HG03280 (cell line): Measurements from ENCODE around the gene ST8SIA6.
A peak's percentile ranks its signal among the peaks of the same experiment; 100 is the strongest.
"Not testable (repeated sequence)": the region's sequence is repeated elsewhere in the genome, so short reads cannot be mapped to it uniquely, and the experiment has no call there.

Source experiments
- ATAC-seq: cut with Tn5 transposase; IDR thresholded peaks from one replicate; pipeline ENCODE4 v1.9.1; 2021; ENCODE audit warnings: mild to moderate bottlenecking, moderate library complexity; ENCODE audit not compliant: unreplicated experiment

The ST8SIA6 gene

DNA sequence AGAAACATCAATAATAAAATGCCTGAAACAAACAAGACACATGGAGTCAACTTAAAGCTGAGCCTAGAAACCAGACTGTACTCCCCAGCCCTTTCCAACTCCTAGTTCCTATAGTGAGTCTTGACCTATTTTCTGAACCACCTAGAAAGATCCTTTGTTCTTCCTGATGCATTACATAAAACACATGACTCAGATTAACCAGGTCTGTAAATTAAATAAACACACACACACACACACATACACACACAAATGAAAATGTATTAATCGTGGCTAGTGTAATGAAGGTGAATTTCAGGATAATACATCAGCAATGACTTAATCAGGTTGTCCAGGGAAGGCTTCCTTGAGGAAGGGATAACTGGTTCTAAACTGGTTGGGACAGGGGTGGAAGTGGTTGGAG is 104.7 kb downstream of the ST8SIA6 start:
- no peak for ATAC-seq

DNA sequence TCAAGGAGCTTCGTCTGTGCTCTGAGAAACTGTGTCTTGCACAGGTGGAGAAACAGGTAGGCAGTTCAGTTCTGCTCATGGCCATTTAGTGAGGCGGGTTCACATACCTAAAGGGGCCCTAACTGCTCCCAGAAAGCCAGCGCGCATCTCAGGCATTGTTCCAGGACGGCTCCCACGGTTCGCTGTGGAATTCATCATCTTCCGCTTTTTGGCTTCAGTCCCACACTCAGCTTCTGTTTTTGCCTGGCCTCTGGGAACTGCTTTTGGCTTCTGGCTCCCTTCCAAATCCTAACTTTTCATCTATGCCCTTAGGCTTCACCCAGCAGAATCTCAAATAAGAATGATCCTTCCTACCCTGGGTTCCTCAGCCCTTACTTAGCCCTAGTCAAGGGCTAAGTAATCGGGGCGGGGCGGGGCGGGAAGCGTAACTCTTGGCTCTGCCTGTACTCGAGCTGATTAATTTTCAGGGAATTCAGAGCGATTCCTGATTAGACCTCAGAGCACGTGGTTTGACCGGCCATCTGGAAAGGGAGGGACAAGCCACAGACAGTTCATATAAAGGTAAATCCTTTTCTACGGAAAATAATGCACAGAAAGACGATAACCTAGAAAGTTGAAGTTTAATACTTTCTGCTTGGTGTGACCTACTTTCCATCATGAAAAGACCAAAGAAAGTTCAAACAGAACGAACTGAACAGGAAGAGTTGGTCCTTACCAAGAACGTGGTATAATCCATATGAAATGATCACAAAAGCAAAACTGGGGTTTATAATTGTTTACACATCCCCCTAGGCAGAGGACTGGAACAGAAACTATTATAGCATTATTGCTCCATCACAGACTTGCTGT is 105.7 kb downstream of the ST8SIA6 start:
- ATAC-seq, result no peak

DNA sequence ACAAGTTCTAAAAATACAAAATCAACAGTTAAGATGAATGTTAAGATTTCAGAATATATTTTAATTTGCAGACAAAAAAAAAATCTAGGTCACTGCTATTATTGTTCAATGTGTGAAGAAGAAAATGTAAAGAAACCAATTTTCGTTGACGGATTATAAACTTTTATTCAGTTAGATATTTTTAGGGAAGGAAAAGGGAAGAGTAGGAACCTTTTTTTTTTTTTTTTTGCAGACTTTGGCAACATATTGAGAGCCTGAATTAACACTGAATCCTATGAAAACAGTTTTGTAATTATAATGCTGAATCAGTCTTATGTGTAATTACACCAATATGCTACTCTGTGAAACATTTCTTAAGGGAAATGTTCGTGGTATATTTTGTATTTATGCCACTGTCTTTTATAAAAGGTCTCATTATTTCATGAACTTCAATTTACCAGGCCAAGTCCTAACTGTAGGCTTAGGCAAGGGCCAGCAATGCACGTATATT is 106.3 kb downstream of the ST8SIA6 start:
- ATAC-seq, result no peak

DNA sequence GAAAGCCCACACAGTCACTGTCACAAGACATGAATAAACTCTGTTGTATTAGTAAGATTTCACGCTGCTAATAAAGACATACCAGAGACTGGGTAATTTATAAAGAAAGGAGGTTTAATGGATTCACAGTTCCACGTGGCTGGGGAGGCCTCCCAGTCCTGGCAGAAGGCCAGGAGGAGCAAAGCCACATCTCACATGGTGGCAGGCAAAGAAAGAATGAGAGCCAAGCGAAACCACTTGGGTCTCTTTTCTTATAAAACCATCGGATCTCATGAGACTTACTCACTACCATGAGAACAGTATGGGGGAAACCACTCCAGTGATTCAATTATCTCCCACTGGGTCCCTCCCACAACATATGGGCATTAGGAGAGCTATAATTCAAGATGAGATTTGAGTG is 110.2 kb downstream of the ST8SIA6 start:
- no peak for ATAC-seq

DNA sequence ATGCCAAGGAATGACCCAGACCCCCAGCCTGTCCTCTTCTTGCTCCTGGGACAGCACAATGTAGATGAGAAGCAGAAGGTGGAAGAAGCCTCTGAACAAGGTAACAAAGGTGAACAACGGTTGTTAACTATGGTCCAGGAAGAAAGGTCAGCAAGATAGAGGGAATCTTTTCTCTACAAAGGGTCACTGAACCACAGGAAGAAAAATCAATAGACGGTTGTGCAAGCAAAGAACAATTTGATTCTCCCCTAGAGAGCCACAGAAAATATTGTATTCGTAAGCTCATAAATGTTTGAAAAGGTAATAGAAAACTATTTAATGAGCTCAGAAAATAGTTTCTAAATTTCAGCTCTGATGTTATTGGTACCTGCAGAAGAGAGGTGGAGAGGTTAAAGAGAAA is 111.3 kb downstream of the ST8SIA6 start:
- no peak for ATAC-seq

DNA sequence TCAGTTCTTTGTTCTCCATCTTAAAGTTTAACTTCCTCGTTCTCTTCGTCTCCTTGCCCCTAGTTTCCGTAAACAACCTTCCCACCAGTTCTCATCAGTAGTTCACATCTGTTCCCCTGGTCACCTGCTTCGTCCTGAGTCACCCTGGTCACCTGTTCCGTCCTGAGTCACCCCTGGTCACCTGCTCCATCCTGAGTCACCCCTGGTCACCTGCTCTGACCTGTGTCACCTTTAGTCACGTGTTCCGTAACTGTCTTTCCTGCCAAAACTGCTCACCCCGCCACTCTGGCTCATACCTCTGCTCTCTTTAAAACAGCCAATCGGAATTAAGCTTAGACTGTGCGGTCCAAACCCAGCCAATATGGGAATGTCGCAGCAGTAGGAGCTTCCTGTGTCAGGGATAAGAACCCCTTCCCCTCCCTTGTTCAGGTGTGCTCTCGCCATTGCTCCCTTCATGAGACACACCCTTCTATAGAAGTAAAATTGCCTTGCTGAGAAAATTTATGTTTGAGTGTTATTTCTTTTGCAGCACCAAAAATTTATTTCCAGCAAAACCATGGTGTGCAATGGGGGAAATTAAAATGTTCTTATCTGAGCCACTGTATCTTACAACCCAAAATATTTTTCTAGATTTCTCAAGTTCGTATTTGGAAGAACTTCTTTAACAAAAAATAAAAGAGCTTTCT is 114.1 kb downstream of the ST8SIA6 start:
- ATAC-seq, result no peak

DNA sequence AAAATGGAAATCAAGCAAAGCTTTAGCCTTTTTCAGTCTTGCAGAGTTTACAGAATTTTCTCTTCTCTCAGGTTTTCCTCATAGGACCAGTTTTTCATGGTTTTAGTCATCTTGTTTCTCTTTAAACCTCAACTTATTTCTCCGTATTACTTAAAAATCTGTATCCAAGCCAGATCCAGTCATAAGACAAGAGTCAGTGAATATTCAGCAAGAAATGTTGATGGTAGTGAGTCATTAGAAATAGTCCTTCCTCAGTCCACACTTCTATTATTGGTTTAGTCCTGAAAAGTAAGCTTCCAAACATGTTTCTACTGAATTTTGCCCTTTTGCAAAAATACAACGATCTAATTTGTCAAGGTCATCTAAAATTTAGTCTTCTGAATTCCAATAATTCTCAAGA is 119.3 kb downstream of the ST8SIA6 start:
- ATAC-seq, result no peak

DNA sequence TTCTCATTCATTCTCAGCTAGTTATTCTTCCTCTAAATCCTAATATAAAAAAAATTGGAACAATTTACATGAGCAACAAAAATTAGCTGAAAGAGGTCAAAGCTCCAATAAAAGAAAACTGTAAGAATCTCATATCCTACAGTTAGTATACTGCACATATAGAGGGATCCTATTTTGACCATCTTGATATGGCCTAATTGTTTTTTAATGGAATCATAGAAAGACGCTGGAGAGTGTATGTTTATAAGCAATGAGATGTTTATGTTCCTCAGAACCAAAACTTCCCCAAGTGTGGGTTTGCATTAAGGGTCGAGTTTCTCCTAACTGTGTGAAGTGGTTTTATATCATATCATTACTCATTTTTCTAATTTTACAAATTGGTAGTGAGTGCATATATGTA is 123.9 kb downstream of the ST8SIA6 start:
- ATAC-seq, result no peak

DNA sequence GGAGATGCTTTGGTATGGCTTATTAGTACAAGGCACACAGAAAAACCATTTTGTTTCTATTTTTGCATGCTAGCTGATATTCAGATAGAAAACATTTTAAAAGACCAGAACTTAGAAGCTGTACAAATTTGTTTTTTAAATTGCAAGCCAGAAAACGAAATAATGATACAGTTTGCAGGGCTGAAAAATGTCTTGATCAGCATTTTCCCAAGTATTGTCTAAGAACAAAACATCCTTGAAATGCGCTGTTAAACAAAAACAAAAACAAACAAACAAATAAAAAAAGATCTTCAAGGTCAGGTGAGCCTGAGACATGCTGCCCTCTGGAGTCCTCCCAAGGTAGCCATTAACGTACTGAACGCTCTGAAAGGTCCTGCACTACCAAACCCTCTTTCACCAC is 128.0 kb downstream of the ST8SIA6 start:
- no peak for ATAC-seq

DNA sequence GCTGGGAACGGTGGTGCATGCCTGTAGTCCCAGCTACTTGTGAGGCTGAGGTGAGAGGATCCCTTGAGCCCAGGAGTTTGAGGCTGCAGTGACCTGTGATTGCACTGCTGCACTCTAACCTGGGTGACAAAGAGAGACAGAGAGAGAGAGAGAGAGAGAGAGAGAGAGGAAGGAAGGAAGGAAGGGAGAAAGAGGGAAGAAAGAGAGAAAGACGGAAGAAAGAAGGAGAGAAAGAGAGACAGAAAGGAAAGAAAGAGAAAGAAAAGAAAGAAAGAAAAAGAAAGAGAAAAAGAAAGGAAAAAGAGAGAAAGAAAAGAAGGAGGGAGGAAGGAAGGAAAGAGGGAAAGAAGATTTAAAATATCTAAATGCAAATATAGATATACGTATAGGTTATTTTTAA is 132.4 kb downstream of the ST8SIA6 start:
- not testable (repeated sequence) for ATAC-seq

DNA sequence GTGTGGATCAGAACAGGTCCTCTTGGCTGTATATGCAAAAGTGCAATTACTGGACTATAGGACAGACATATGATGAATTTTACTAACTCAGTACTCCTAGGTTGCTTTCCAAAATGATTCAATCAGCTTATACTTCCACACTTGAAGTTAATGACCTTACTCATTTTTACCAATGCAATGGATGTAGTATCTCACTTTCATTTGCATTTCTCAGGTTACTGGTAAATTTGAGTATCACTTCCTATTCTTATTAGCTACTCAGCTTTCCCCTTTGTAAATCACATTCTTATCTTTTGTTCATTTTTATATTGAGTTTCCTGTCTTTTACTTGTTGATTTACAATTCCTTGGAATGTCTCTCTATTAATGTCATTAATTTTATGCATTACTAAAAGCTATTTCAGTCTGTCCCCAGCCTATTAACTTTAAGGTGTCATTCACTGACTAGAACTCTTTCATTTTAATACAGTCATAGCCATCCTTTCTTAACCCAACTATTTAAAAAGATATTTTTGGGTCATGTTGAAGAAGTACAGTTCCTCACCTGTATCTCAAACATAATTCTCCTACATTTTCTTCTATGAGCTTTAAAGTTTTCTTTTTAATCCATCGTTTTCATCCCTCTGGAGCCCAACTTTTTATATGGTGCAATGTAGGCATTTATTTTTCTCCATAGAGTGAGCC is 137.8 kb downstream of the ST8SIA6 start:
- peak; percentile 91 for ATAC-seq

DNA sequence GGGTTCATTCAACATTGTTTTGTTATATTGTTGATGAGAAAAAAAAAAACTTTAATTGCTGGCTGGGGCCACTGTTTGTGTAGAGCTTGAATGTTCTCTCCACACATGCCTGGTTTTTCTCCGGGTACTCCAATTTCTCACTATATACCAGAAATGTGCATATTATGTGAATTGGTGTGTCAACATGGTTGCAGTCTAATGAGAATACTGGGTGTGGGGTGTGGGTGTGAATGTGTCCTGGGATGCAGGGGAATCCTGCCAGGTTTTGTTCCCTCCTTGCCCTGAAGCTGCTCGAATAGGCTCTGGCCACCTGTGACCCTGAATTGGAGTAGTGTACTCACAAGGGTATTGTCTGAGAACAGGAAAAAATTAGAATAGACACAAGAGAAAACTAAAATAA is 145.0 kb downstream of the ST8SIA6 start:
- ATAC-seq, result no peak

DNA sequence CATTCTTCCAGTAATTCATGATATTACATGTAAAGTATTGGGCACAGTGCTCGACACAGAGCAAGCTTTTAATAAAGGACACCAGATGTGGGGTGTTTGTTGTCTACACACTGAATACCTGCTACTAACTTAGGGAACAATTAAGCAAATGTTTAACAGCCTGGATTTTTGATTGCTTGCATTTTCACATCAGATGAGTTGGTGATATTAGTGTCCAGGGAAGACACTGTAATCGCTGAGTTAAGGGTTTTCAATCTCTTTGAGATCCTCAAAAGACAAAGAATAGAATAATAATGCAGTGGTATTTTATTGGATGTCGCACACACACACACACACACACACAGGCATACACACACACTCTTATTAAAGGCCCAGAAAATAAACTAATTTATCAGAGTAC is 147.3 kb downstream of the ST8SIA6 start:
- no peak for ATAC-seq

DNA sequence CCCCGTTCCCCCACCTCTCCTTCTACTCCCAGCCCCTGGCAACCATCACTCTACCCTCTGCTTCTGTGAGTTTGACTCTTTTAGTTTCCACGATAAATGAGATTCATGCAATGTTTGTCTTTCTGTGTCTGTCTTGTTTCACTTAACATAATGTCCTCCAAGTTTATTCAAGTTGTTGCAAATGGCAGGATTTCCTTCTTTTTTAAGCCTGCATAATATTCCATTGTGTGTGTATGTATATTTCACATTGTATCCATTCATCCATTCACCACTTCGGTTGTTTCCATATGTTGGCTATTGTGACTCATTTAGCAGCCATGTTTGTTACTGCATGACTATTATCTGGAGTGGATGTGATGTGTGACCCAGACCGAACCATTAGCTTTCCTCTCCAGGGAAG is 162.0 kb downstream of the ST8SIA6 start:
- ATAC-seq, result no peak

DNA sequence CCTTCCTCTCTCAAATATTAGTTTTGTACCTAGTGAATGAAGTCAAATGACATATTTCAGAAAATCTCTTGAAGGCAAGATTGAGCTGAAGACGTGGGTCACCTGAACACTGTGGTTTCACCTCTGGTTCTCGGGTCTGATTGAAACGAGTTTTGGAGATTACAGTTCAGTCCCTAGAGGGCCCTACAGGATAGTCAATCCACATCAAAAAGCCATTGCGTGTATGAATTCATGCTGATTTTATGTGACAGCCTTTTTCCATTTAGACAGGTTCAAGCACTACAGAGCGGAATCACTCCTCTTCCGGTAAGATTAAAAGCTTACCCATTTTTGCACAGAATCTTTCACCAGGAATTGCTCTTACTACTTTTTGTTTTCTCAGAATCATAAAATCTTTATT is 164.2 kb downstream of the ST8SIA6 start:
- no peak for ATAC-seq

DNA sequence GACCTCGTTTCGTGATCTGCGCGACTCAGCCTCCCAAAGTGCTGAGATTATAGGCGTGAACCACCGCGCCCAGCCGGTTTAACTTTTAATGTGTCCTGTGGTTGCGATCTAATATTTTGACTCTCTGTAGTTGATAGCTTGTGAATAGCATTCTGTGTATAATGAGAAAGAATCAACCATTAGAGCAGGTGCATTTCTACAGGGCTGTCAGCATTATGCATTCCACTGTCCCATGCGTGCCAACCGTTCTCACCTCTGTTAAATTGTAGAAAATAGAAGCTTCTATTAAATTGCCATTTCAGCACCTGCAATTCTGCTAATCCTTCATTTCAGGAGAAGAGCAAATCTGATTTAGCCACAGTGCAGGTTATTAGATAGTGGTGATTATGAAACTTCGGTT is 164.6 kb downstream of the ST8SIA6 start:
- no peak for ATAC-seq

DNA sequence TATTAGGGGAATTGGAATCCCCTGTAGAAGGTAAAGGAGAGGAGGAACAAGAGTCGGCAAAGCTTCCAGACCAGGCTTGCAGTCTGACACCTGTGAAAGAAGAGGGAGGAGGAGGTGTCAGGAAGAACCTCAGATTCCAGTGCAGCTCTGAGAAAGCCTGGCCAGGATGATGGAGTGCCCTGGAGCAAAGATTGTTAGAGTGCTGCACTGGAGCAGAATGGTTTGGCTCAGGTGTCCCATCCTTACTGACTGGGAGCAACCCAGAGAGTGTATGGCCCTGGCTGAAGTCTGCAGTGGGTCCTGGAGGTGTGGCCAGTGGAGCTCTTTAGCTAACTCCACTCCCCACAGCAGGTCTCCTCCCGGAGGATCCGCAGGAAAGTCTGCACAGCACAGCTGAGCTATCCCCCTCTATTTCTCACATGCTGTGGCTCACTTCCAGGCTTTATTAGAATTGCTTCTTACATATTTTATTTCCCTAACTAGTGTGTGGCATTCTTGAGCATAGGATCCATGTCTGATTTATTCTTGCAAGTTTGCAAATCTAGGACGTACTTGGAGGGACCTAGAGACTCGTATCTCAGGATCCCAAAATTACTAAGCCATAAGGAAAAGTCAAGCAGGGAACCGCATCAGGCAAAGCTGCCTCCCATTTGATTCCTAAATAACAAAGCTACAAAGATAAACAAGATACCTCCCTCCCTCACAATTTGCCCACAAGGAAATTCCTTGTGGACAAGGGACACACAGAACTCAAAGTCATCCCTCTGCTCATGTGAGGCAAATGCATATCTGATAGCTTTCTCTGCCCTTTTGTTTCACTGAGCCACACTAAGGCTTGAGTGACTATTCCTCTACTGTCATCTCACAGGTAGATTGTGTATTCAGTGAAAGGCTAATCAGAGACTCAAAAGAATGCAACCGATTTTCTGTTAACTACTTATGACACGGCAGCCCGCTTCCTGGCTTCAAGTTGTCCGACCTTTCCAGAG is 167.5 kb downstream of the ST8SIA6 start:
- no peak for ATAC-seq

DNA sequence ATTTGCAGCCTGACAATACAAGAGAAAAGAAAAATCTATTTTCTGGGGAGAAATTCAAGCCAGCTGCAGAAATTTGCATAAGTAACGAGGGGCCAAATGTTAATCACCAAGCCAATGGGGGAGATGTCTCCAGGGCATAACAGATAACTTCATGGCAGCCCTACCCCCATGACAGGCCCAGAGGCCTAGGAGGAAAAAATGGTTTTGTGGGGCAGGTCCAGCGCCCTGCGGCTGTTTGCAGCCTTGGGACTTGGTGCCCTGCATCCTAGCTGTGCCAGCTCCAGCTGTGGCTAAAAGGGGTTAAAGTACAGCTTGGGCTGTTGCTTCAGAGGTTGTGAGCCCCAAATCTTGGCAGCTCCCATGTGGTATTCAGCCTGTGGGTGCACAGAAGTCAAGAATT is 172.1 kb downstream of the ST8SIA6 start:
- no peak for ATAC-seq

DNA sequence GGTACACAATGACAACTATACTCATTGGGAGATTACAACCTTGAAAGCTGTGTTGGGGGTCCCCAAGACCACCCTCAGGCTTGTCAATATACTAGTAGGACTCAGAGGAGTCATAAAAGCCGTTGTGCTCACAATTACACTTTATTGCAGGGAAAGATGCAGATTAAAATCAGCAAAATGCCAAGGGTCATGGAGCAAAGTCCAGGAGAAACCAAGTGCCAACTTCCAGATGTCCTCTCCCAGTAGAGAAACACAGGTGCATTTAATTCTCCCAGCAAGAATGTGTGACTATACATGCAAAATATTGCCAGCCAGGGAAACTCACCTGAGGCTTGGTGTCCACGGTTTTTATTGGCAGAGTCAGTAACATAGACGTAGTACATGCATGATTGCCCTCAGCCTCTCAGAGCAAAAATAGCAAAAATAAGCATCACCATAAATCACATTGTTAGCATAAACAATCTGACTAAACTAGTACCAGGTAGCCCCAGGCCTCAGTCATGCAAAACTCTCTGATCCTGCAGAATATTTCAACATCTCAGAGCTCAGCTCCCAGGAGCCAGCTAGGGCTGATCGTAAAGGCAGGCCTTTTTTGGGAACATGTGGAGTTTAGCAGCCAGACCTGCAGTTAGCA is 175.7 kb downstream of the ST8SIA6 start:
- no peak for ATAC-seq

DNA sequence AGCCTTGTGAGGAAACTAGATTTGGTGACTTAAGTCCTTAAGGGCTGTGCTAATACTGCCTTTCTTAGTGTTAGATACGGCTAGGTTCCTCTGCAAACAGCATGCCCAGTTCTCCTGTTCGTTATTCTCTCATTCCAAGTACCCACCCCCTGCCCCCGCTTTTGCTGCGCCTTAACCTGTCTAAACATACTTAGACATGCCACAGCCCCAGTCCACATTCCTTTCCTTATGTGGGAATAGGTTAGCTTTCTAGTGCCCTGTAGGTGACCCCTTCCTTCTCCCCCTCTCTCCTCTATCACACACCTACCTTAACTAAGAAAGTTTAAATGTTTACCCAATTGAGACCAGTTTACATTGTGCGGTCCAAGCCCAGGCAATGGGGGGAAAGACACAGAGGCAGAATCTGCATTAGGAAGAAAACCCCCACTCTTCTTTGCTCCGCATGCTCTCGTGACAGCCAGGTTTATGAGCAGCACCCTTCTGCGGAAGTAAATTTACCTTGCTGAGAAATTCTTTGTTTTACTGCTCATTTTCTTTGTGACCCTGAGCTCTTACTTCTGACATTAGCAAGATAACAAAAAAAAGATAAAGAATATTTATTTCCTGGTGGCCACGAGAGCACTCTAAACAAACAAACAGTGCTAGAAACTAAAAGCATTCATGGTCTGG is 177.5 kb downstream of the ST8SIA6 start:
- ATAC-seq, result no peak
